ENCODE data around the gene TTC24. TPM values are rescaled to one million over a fixed set of nuclear protein-coding genes. Genes with fewer than 3 reads are reported as not detected.
A peak's percentile ranks its signal among the peaks of the same experiment; 100 is the strongest.

Gene TTC24
- total RNA-seq, 1 experiment from 2014 or later, result not detected

DNA sequence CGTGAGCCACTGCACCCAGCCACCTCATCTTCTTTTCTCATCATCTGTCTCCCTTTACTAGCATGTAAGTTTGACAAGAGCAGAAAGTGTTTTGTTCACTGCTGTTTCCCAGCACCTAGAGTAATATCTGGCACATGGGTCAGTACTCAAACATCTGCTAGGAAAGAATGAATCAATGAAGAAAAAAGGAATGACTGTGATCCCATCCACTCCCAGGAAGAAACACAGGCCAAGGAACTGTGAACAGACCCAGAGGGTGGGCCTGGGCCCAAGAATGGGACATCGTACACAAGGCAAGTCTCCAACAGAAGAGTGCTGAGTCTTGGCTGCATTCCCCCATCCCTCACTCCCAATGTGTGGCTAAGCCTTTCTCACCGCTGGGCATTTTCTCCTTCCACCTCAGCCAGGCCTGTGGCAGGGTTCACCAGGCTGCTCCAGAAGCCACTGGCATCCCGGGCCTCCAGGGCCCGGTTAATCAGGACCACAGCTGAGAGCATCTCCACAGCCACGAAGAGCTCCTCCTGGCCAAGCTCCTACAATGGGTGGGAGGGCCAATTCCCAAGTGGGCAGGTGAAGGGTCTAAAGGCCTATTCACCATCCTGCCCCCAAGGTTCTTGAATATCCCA is 25.6 kb upstream of the TTC24 start:
- no peak for DNase-seq (ENCODE audit: low read depth)

DNA sequence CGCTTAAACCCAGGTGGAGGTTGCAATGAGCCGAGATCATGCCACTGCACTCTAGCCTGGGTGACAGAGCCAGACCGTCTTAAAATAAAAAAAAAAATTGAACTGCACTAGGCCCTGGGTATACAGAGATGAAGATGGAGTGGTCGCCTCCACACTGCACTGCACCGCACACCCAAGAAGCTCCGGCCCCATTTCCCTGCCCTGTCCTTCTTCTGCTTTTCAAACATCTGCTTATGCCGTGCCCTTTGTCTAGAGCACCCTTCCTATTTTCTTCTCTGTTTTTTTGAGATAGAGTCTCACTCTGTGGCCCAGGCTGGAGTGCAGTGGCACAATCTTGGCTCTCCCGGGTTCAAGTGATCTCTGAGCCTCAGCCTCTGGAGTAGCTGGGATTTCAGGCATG is 24.6 kb upstream of the TTC24 start:
- no peak for DNase-seq (ENCODE audit: low read depth)

DNA sequence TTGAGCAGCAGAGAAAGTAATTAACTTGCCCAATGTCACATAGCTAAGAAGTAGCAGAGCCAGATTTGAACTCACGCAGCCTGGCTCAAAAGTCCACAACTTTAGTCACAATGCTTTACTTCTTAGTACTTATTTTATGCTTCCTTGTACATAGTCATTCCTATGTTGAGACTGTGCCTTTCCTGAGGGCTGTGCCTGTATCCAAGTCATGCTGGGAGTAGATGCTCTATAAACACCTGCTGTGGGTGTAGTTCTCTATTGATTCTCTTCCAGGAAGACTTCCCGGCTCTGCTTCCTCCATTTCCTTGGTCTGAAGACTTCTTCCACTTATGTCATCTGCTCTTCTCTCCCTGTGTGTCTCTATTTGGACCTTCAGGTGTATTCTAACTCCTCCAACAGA is 23.8 kb upstream of the TTC24 start:
- no peak for DNase-seq (ENCODE audit: low read depth)

DNA sequence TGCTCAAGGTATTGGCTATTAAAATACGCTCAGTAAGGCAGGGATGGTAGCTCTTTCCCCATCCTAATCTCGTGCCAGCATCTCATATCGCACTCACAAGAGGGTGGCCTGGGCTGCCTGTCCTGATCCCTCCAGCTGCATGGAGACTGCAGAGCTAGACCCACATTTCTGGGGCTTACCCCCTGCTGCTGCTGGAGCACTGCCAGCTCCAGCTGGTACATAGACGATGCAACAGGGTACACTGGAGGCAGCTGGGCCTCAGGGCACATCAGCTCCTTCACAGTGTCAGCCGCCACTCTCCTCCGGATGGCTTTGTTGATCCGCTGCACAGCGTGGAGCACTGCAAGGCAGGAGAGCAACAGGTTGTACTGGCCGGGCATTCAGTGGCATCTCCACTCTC is 23.2 kb upstream of the TTC24 start:
- DNase-seq (ENCODE audit: low read depth), result no peak

DNA sequence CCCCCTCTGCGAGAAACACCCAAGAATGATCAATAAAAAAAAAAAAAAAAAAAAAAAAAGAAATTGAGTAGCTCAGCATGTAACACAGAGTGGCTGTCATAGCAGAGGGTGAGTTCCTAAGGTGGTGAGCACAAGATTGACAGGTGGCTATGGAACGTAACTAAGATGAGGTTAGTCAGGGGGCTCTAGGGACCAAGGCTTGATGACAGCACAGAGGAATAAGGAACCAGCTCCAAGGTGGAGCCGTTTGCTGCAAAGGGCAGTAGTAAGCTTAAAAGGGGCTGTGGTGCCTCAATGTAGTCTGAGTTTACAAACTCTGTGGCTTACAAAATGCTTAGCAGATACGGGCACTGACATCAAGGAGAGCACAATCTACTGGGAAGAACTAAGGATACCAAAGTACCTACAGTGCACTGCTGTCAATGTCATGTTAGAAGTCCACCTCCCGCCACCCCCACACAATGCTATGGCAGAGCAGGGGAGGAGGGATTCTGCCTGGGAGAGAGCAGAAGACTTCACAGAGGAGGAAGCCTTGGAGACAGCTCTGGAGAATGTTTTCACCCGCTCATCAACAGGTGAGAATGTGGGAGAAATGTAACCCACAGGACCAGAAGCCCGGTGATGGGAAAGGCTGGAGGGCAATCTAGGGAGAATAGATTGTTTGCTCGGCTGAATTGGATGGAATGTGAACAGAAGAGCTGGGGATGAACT is 20.3 kb upstream of the TTC24 start:
- DNase-seq (ENCODE audit: low read depth), result no peak

DNA sequence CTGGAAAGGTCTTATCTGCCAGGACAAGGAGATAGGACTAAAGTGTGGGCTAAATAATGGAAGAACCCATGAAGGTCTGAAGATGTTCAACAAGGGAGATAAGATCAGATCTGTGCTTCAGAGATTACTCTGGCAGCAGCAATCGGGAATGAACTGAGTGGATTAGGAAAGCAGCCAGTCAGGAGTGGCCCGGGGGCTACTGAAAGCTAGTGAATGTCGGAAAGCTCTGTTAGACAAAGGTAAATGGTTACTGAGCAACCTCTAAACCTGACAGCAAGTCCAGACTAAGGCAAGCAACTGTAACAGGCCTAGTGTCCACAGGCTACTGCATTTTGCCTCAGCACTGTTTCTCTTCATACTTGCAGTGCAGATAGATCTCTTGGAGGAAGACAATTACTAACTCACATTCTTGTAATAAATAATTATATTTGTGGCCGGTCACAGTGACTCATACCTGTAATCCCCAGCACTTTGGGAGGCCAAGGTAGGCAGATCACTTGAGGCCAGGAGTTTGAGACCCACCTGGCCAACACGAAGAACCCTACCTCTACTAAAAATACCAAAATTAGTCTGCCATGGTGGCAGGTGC is 19.6 kb upstream of the TTC24 start:
- no peak for DNase-seq (ENCODE audit: low read depth)

DNA sequence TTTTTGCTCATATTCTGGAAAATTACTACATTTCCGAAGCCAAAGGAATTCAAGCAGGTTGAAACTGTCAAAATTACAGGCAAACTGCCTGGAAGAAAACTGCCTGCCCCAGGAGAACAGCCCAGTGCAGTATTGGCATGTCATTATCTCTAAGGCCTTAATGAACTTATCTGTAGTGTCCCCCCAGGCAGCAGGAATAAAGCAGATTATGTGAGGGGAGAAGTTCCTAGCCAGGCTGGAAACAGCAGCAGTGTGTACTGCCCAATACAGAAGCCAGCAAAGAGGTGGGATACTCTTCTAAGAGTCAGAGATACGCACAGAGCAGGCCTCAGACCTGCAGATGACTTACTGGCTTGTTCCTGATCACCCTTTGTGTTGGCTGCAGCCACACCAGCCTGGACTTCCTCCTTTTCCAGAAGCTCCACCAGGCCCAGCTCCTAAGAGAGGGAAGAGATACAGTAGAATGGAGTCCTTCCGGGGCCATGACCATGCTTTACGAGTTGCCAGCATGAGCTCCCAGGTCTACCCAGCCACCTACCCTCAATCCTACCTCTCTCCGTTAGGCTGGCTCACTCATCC is 18.8 kb upstream of the TTC24 start:
- DNase-seq (ENCODE audit: low read depth), result no peak

DNA sequence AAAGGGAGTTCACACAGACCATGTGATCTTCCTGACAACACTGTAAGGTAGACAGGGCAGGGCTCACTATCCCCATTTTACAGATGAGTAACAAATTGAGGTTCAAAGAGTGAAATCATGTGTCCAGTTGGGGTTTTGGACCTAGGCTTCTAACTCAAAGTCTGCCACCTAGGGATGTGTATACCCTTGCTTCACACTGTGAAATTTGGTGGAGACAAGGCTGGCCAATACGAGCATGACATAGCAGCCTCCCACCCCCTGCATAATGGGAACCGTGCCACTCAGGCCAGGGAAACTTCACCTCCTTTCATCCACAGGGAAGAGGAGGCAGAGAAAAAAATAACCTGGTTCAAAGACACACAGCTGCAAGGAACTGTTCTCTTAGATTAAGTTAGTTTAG is 14.0 kb upstream of the TTC24 start:
- no peak for DNase-seq (ENCODE audit: low read depth)

DNA sequence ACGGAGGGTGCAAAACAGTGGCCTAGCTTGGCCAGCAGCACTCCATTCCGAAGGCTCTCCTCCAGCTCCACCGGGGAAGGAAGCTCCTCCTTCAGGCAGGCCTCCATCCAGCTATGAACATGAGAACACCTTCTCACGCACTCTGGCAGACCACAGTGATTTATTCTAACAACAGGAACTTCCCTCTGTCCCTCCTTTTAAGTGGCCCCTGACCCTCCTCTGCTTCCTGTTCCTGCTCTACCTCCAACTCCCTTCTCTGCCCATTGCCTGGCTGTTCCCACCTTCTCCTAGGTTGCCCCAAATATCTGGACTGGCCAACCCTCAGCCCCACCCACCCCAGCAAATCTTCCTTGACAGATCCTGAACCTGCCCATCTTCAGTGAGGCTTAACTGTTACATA is 13.1 kb upstream of the TTC24 start:
- no peak for DNase-seq (ENCODE audit: low read depth)

DNA sequence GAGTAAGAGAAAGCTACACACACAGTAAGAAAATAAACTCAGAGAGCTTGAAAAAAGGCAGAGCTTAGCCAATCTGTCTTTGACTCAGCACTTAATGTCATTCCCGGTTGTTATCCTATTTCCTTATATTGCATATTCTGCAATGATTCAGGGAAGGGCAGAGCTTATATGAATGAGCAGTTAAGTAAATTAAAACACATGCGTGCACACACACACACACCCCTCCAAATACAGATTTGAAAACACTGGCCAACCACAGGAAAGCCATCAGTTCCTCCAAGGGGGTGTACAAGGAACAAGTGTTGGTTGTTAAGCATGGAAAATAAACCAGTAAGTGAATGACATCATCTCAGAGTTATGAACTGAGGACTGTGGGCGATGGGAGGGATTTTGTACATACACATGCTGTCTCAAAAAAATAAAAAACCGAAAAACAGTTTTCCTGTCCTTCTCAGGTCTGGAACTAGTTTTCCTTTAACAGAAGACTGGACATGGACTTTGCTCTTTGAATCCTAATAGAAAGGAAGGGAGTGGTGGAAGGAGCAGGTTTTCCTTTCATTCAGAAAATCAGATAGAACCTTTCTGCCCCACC is 8.2 kb upstream of the TTC24 start:
- DNase-seq (ENCODE audit: low read depth), result peak; percentile 87

DNA sequence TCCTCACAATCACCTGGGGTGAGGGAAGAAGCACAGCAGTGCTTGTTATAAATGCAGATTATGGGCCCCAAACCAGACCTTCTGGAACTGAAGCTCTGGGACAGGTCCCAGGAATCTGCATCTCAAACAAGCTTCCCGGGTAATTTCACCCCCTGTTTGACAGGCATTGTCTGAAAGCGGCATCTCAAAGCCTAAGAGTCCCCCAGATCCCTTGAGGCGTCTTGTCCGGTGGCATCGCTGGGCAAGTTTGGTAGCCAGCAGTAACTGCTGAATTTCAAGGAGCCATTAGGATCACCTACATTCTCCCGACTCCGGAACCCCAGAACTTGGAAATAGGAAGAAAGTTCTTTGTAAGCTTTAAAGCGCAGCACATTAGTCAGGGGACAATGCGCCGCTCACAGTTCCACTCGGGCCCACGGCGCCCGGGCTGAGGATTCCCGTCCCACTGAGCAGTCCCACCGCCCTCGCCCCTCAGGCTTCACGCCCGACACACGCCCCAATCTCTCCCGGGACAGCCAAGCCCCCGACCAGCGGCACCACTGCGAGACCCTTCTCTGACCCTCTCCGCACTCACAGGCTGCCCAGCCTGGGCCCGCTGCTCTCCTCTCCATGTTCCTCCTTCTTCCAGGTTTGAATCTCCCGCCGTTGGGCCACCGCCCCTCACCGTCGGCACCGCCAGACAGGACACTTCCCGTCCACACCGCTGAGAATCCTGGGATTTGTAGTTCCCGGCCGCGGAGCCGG is 7.4 kb upstream of the TTC24 start, which contains the start of gene IQGAP3:
Gene IQGAP3, minus strand, starts transcription at position 647 of the 744 bp plus-strand sequence. Its CDS starts 36 bp downstream, at position 611.
- peak; percentile 75 for DNase-seq (ENCODE audit: low read depth)

DNA sequence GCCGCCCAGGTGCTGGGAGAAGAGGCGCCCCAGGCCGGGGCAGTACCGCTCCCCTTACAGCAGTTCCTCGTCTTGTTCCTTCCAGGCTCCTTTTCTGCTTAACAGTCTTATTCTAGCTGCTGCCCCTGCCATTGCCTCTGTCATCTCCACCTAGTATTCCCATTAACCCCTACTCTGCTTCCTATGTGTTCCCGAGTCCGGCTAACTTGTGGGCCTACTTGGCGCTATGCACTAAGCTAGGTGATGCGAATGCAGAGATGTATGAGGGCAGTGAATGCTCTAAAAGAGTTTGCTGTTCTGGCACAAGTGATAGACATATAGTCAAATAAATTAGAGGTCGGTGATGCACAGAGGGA is 6.9 kb upstream of the TTC24 start:
- no peak for DNase-seq (ENCODE audit: low read depth)

DNA sequence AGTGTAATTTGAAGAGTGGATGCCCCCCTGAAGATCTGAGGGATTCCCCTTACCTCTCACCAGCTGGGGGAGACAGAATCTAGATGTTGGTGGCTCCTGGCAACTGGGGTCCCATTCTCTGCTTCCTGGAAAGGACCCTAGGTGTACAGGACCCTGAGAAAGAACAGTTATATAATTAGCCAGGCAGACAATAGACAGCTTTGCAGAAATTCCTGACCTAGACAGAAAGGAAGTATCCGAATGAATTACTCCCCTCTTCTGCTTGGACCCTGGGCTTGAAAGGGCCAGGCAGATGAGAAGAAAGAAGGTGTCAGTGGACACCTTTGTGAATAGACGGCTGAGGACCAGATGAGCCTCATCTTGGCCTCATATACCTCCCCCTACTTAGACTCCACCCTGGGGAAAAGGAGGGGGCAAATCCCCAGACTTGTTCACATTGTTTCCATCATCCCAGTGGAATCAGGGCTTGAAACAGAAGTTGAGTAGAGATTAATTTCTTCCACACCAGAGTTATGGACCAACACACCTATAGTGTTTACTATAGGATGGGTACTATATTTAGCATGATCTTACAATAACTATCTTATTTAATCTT is 5.4 kb upstream of the TTC24 start:
- no peak for DNase-seq (ENCODE audit: low read depth)

DNA sequence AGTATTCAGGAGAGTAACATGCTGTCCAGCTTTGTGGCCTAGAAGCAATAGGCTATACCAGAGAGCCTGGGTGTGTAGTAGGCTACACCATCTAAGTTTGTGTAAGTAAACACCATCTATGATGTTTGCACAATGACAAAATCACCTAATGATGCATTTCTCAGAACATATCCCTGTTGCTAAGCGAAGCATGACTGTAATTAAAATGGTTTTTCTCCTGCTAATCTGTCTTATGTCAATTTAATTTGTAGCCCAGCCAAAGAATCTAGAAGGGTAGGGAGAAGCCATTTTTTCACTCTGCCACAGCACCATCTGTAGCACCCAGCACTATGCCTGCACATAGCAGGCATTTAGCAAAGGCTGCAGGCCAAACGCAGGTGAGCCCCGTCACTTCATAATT is 2.0 kb upstream of the TTC24 start:
- no peak for DNase-seq (ENCODE audit: low read depth)

DNA sequence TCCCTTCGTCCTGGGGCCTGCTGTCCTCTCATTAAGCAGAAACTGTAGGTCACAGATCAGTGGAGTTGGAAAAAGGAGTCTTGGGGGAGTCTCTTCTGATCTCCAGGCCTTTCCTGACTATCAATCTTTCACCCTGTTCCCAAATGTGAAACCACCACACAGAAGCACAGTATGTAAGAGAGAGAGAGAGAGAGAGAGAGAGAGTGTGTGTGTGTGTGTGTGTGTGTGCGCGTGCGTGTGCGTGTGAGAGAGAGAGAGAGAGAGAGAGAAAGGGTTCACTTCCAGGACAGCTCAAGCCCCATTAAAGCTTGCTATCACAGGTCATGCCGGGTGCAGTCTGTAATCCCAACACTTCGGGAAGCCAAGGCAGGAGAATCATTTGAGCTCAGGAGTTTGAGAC is 1.5 kb upstream of the TTC24 start:
- DNase-seq (ENCODE audit: low read depth), result no peak

DNA sequence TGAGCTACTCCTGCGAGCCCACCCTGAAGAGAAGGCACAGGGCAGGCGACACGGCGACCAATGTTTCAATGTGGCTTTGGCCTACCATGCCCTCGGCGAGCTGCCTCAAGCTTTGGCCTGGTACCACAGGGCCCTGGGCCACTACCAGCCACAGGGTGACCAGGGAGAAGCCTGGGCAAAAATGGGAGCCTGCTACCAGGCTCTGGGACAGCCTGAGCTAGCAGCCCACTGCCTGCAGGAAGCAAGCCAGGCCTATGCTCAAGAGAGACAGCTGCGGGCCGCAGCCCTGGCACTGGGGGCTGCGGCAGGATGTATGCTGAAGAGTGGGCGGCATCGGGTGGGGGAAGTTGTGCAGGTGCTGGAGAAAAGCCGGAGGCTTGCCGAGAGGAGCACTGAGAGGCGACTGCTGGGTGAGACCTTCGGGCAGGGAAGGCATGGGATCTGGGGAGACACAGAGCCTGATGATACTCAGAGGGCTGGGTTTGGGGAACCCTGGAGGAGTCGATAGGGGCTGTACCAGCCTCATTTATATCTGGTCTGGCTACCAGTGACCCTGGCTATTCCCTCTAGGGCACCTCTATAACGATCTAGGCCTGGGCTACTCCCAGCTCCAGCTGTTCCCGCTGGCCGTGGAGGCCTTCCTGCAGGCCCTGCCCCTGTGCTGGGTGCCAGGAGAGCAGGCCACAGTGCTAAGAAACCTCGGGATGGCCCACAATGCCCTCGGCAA is 2.3 kb downstream of the TTC24 start:
- DNase-seq (ENCODE audit: low read depth), result no peak

DNA sequence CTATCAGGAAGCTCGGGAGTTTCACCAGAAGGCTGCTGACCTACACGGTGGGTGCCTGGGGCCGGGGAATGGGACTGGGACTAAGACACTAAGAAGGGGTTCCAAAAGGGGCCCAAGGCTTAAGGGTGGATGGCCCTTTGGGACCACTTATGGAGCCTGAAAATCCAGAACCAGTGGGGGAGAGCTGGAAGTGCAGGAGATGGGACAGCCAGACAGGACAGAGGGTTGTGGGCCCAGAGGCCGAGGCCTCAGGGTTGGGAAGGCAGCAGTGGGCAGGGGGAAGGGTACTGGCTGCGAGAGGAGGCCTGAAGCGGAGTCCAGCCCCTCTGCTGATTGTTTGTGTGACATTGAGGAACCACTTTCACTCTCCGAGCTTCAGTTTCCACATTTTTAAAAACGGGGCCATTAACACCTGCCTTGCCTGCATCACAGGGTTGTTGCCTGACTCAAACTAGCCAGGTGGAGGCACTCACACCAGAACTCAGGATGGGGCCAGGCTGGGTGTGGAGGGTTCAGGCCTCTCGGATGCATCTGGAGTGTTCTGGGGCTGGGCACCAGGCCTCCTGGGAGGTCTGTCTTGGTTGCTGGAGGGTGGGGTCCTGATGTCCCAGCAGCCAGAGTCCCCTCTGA is 3.0 kb downstream of the TTC24 start:
- DNase-seq (ENCODE audit: low read depth), result no peak

DNA sequence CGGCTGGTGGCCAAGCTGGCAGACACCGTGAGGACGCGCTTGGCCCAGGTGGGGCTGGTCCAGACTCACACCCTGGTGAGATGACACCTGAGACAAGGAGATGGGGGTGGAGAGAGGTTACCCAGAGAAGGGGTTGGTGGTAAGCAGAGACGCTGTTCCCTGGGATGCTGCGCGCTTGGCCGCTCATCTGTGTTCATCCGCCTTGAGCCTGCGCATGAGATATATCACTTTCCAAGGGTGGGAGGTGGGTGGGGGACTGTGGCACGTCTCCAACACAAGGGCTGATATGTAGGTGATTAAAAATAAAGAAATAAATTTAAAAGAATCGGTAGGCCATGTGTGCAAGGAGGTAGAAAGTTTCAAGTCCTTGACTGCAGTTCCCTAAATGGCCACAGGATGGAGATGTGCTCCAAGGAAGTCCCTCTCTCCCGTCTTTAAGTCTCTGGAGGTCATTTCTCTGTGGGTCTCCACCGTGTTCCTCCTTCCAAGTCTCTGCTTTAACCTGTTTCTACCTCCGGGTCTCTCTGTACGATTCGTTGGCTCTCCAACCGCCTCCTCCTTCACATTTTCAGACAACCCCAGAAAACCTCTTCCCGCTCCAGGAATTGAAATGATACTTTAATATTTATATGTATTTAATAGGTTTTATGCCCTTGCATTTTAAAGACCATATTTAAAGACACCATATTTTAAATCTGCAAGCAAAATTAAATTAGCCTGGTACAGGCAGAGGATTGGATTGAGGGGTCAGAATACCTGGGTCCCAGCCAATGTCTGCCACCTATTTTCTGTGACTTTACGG is 4.5 kb downstream of the TTC24 start:
- peak; percentile 65 for DNase-seq (ENCODE audit: low read depth)

DNA sequence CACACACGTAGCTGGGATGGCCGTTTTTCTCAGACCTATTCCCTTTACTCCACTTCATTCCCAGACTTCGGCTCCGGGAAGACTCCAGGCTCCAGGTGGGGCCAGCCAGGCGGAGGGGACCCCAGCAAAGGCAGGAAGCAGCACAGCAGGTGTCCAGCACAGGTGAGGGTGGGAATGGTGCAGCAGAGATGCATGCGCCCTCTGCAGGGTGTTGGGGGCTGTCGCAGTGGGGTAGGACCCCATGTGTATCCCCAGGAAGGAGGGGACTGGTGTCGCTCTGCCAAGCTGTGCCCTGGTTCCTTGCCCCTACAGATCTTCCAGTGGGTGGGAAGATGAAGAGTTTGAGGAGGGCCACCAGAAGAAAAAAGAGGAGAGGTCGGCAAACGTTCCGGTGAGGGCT is 5.3 kb downstream of the TTC24 start:
- DNase-seq (ENCODE audit: low read depth), result no peak

Data from LHCN-M2 (cell line).